ENCODE data around the gene MRPS9.

MRPS9 gene

DNA sequence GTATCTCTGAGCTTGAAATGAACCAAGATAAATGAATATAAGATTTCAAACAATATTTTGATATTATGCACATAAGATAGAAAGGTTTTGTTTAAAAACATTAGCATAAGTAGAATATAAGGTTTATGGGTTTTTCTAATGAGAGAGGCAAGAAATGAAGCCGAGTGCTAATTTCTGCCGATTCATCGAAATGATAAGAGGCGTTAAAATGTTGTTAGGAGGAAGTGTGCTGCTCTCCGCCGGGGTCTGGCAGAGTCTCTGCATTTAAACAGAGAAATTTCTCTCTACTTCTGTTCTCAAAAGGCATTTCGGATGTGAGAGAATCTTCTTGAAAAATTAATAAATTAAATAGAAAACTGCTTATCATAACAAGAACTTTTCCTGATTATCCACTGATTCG is 83.6 kb downstream of the MRPS9 start:
- no peak for TF ChIP-seq CTCF (IDR thresholded peaks at IDR 0.05; ENCODE audit: control insufficient read depth, insufficient read depth, low read depth, low read length, missing control alignments)
- no peak overlapping the region for H3K4me3 ChIP-seq (ENCODE audit: control insufficient read depth, low read depth, low read length)
- no peak for DNase-seq (ENCODE audit: low read depth)

DNA sequence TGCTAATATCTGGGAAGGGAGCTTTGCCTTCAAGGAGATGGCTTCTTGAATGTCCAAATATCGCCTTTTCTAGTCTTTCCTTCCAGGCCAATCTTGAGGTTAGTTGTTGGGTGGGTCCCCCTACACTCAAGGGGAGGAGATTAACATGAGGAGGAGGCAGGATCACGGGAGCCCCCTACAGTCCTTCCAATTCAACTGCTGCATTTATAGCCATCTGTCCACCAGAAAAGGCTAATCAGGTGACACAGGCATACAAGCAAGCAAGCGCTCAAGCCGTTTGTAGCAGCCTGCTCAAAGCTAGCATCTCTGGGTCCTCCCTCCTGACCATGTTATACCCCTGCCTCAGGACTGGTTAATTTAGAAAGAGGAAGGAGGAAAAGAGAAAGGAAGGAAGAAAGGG is 87.6 kb downstream of the MRPS9 start:
- peak; percentile 11 for TF ChIP-seq CTCF (IDR thresholded peaks at IDR 0.05; ENCODE audit: control insufficient read depth, insufficient read depth, low read depth, low read length, missing control alignments)
- no peak for DNase-seq (ENCODE audit: low read depth)
- no peak overlapping the region for H3K4me3 ChIP-seq (ENCODE audit: control insufficient read depth, low read depth, low read length)

GRCh38 chr2:105125920-105126319 is 88.1 kb downstream of the MRPS9 start:
- TF ChIP-seq CTCF (IDR thresholded peaks at IDR 0.05; ENCODE audit: control insufficient read depth, insufficient read depth, low read depth, low read length, missing control alignments) = no peak
- H3K4me3 ChIP-seq (ENCODE audit: control insufficient read depth, low read depth, low read length) = no peak overlapping the region

DNA sequence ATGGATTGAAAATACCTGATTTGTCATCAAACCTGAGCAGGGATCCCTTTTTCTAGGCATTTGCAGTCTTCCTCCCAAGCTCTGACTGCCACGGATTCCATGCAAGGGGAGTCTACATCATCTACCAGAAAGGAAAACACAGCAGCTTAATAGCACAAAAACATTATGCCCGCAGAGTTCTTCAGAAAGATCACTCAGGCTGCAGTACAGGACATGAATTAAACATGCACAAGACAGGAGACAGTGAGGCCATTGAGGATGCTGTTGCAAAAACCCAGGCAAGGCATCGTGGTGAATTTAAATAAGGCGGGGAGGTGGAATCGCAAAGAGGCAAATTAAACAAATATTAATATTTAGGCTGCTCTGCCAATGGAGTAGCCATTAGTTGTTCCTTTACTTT is 88.5 kb downstream of the MRPS9 start:
- no peak overlapping the region for H3K4me3 ChIP-seq (ENCODE audit: control insufficient read depth, low read depth, low read length)
- DNase-seq (ENCODE audit: low read depth) = no peak
- no peak for TF ChIP-seq CTCF (IDR thresholded peaks at IDR 0.05; ENCODE audit: control insufficient read depth, insufficient read depth, low read depth, low read length, missing control alignments)

More at GRCh38 chr2:105125920-105126319, 88.1 kb downstream of the MRPS9 start:
- no peak for DNase-seq (ENCODE audit: low read depth)

GRCh38 chr2:105127289-105127915 is 89.5 kb downstream of the MRPS9 start:
- no peak overlapping the region for H3K4me3 ChIP-seq (ENCODE audit: control insufficient read depth, low read depth, low read length)
- TF ChIP-seq CTCF (IDR thresholded peaks at IDR 0.05; ENCODE audit: control insufficient read depth, insufficient read depth, low read depth, low read length, missing control alignments) = no peak
- no peak for DNase-seq (ENCODE audit: low read depth)

DNA sequence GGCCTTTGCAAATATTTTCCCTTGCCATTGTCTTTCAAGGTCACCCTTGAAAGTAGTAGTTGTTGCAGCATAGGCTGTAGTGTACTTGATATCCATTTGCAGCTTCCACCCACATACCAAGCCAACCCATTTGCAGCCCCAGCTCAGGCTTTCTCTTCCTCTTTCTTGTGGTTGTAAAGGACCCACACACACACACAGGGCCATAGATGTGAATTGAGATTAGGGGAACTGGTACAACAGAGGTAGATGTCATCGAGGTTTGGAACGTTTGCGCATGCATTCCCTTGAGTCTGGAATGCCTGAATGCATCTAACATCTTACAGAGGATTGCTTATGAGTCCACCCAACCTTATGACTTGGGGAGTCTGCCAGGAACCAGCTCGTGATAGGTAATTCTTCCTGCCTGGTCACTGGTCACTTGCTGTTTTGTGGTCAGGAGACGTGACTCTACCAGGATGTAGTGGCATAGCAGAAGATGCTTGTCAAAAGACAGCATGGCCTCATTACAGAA is 91.9 kb downstream of the MRPS9 start:
- TF ChIP-seq CTCF (IDR thresholded peaks at IDR 0.05; ENCODE audit: control insufficient read depth, insufficient read depth, low read depth, low read length, missing control alignments) = no peak
- DNase-seq (ENCODE audit: low read depth) = no peak
- no peak overlapping the region for H3K4me3 ChIP-seq (ENCODE audit: control insufficient read depth, low read depth, low read length)

All from AG09309 (cell line).